Right atrium auricular region (tissue), 2 donors: ENCODE data around the gene GRIA4. TPM values are rescaled to one million over a fixed set of nuclear protein-coding genes. Genes with fewer than 3 reads are reported as not detected.

Experiments used
- DNase-seq: peaks from one replicate; pipeline ENCODE4 v3.0.0-alpha.2; 2019; ENCODE audit warnings: low spot score
- H3K27ac ChIP-seq, 2 donors: fragments of 200-600 bp; sonication (generic); 1 replicate in 1 of 2; 2 replicates in 1 of 2; pipeline ENCODE4 v1.5.1; 2016 to 2019
- H3K27me3 ChIP-seq, 2 donors: fragments of 200-600 bp; sonication (generic); one replicate each; pipeline versions ENCODE4 v1.5.1 to v1.6.0; 2017 to 2019
- H3K36me3 ChIP-seq: fragments of 200-600 bp; sonication (generic); one replicate; pipeline ENCODE4 v1.5.1; 2016
- H3K4me1 ChIP-seq, 2 donors: fragments of 200-600 bp; sonication (generic); one replicate each; pipeline versions ENCODE4 v1.5.1 to v1.6.0; 2017 to 2019
- H3K4me3 ChIP-seq, 2 donors: fragments of 200-600 bp; sonication (generic); 1 replicate in 1 of 2; 2 replicates in 1 of 2; pipeline ENCODE4 v1.5.1; 2017 to 2019; ENCODE audit warnings: mild to moderate bottlenecking in 1 of 2, moderate library complexity in 1 of 2
- H3K9me3 ChIP-seq, 2 donors: fragments of 200-600 bp; sonication (generic); one replicate each; pipeline ENCODE4 v1.5.1; 2019
- CTCF ChIP-seq, 2 donors: fragments of 200-600 bp; sonication (generic); IDR thresholded peaks; one replicate each; pipeline ENCODE4 v1.5.1; 2019; ENCODE audit warnings: antibody characterized with exemption in 2 of 2
- total RNA-seq, 2 donors: library from RNA; depleted of rRNA; stranded (reverse); fragments of >200 nt; gene quantifications; one replicate each; pipeline ENCODE4 v1.1.0, GENCODE V29; 2016

GRIA4 gene
- total RNA-seq, 2 donors from 2014 or later, result not detected

GRCh38 chr11:105918600-105918999 is 308.7 kb downstream of the GRIA4 start:
- Histone ChIP-seq H3K4me1 (no peaks in the 10 kb centered on the region), H3K36me3 (no peaks in the 10 kb centered on the region), H3K27me3 (no peaks in the 10 kb centered on the region), H3K4me3 (no peak overlapping the region), H3K27ac (no peak overlapping the region), H3K9me3 (no peaks in the 10 kb centered on the region)
- no peak for DNase-seq
- TF ChIP-seq CTCF (IDR thresholded peaks at IDR 0.05), result no peak

- no peak overlapping the region for H3K4me3 ChIP-seq
- no peaks in the 10 kb centered on the region for H3K27me3 ChIP-seq
- H3K9me3 ChIP-seq, result no peaks in the 10 kb centered on the region
- DNase-seq, result no peak
- no peak for TF ChIP-seq CTCF (IDR thresholded peaks at IDR 0.05)
- H3K27ac ChIP-seq, result no peak overlapping the region
- no peaks in the 10 kb centered on the region for H3K4me1 ChIP-seq
- H3K36me3 ChIP-seq, result no peaks in the 10 kb centered on the region
These were observed 313.4 kb downstream of the GRIA4 start for GRCh38 chr11:105923252-105923651.

GRCh38 chr11:105923807-105924206 is 313.9 kb downstream of the GRIA4 start:
- no peak for TF ChIP-seq CTCF (IDR thresholded peaks at IDR 0.05)
- Histone ChIP-seq H3K27me3 (no peaks in the 10 kb centered on the region), H3K9me3 (no peaks in the 10 kb centered on the region), H3K4me3 (no peak overlapping the region), H3K27ac (no peak overlapping the region), H3K4me1 (no peaks in the 10 kb centered on the region), H3K36me3 (no peaks in the 10 kb centered on the region)
- DNase-seq, result no peak

- no peak for TF ChIP-seq CTCF (IDR thresholded peaks at IDR 0.05)
- no peaks in the 10 kb centered on the region for H3K9me3 ChIP-seq
- no peak for DNase-seq
- no peaks in the 10 kb centered on the region for H3K4me1 ChIP-seq
- no peaks in the 10 kb centered on the region for H3K27me3 ChIP-seq
- no peak overlapping the region for H3K4me3 ChIP-seq
- H3K36me3 ChIP-seq, result no peaks in the 10 kb centered on the region
- no peak overlapping the region for H3K27ac ChIP-seq
These were observed 319.4 kb downstream of the GRIA4 start for GRCh38 chr11:105929084-105929955.

- TF ChIP-seq CTCF (IDR thresholded peaks at IDR 0.05), result no peak
- H3K36me3 ChIP-seq, result no peaks in the 10 kb centered on the region
- no peak overlapping the region for H3K4me3 ChIP-seq
- no peak overlapping the region for H3K27ac ChIP-seq
- H3K27me3 ChIP-seq, result no peaks in the 10 kb centered on the region
- H3K9me3 ChIP-seq, result no peaks in the 10 kb centered on the region
- no peaks in the 10 kb centered on the region for H3K4me1 ChIP-seq
- DNase-seq, result no peak
These were observed 323.8 kb downstream of the GRIA4 start for GRCh38 chr11:105933695-105934094.

GRCh38 chr11:105935791-105936190 is 325.9 kb downstream of the GRIA4 start:
- no peak overlapping the region for H3K27ac ChIP-seq

More at GRCh38 chr11:105935791-105936190, 325.9 kb downstream of the GRIA4 start:
- Histone ChIP-seq H3K4me1 (no peaks in the 10 kb centered on the region), H3K9me3 (no peaks in the 10 kb centered on the region), H3K4me3 (no peak overlapping the region), H3K27me3 (no peaks in the 10 kb centered on the region), H3K36me3 (no peaks in the 10 kb centered on the region)
- no peak for TF ChIP-seq CTCF (IDR thresholded peaks at IDR 0.05)
- DNase-seq, result no peak
